ENCODE measurements around the gene SYNE3. TPM values are rescaled to one million over a fixed set of nuclear protein-coding genes. Genes with fewer than 3 reads are reported as not detected.

Gene SYNE3
- total and polyA plus RNA-seq, 10 of the 15 experiments (the other 5 are each of a cell fraction or from before 2014, with no cell fraction given) = 1.4 to 44.1 (median 13.4) TPM

DNA sequence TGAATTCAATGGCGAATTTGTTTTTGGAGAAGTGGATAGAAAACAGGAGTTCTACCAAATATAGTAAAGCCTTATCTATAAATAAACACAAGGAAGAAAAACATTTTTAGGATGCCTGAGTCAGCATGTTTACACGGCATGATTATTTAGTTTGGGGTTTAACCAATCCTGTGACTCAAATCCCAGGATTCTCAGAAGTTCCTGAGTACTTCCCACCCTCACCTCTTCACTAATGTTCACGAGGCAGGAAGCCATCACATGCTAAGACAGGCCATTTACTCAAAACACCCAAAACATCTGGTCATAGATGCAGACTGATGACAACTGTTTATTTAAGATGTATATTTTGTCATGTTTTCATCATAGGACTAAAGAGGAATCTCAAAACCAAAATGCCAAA, 15.0 kb upstream of the SYNE3 start:
- Histone ChIP-seq H4K20me1 (ENCODE audit: control insufficient read depth, insufficient read depth) (0 out of 2 replicates have a peak, but pooled peaks cover 2% of the 10 kb centered on the region), H3K27me3 (replicated peaks in 1 of 2; ENCODE audit: control insufficient read depth in 2 of 2, insufficient read depth in 2 of 2, low read length in 1 of 2) (no peaks in the 10 kb centered on the region), H2AFZ (ENCODE audit: control insufficient read depth, low read depth, low read length) (no peak overlapping the region), H3K4me3 (peak overlapping the region; percentile 93), H3K36me3 (ENCODE audit: control insufficient read depth in 2 of 2, insufficient read depth in 2 of 2, low read length in 1 of 2) (no peaks in the 10 kb centered on the region; a peak in 1 of 4 replicates), H3K79me2 (ENCODE audit: control insufficient read depth, insufficient read depth, low read length) (peaks cover 54% of the 10 kb centered on the region), H3K9ac (ENCODE audit: control insufficient read depth, insufficient read depth, low read length) (0 out of 2 replicates have a peak overlapping the region, but pooled peaks have one; percentile 10), H3K4me2 (ENCODE audit: control insufficient read depth, insufficient read depth) (peak overlapping the region; percentile 93), H3K27ac (ENCODE audit: control insufficient read depth, insufficient read depth) (peak overlapping the region; percentile 2; the same call in 1 of the 2 replicates), H3K4me1 (ENCODE audit: control insufficient read depth, insufficient read depth, low read length) (peaks cover 8% of the 10 kb centered on the region; the same call in 1 of the 2 replicates), H3K9me3 (replicated peaks; ENCODE audit: control insufficient read depth, insufficient read depth, low read length) (no peaks in the 10 kb centered on the region)
- CTCF ChIA-PET = interaction anchor here (0.6 to 12.1 kb wide), 9 partner anchors 8 to 932 kb away, joined by 3 to 118 read pairs (median 3); no protein-coding TSS in a partner anchor
- TF ChIP-seq CREB1 (IDR thresholded peaks at IDR 0.05; ENCODE audit: low read depth) (0 out of 2 replicates have a peak, but pooled peaks have one; percentile 9), PAX8 (IDR thresholded peaks at IDR 0.05) (no peak)
- intact Hi-C loops (cut with micrococcal nuclease; ENCODE audit: unreplicated experiment) = loop anchor here (5.0 to 10.0 kb wide), 2 partner anchors 34 to 377 kb away; partner anchors contain the start of gene DICER1
- BruUV-seq (replicated peaks) = no TSS peak
- RAD21 ChIA-PET (ENCODE audit: unreplicated experiment) = interaction anchor here (0.8 to 9.8 kb wide), 8 partner anchors 11 to 384 kb away, joined by 3 to 171 read pairs (median 4); no protein-coding TSS in a partner anchor
- ATAC-seq (no peak), FAIRE-seq (no peak), DNase-seq (ENCODE audit: low read depth, low spot score) (no peak)
- WGBS (ENCODE audit: insufficient coverage, insufficient replicate concordance, low lambda C conversion rate, missing lambda C conversion rate) = 50% methylated on average over 3 of the region's 3 CpGs
- SMC1A ChIA-PET (ENCODE audit: uncharacterized antibody, unreplicated experiment) = interaction anchor here (0.7 to 4.0 kb wide), 13 partner anchors 11 to 104 kb away, joined by 3 to 25 read pairs (median 4); no protein-coding TSS in a partner anchor
- in situ Hi-C loops (cut with MboI) = loop anchor here (5.0 kb wide), 1 partner anchor 89 kb away; no protein-coding TSS in a partner anchor
- POLR2A ChIA-PET = interaction anchor here (1.0 to 1.3 kb wide), 4 partner anchors 11 to 89 kb away, joined by 3 to 7 read pairs (median 3); partner anchors contain the start of gene SYNE3

DNA sequence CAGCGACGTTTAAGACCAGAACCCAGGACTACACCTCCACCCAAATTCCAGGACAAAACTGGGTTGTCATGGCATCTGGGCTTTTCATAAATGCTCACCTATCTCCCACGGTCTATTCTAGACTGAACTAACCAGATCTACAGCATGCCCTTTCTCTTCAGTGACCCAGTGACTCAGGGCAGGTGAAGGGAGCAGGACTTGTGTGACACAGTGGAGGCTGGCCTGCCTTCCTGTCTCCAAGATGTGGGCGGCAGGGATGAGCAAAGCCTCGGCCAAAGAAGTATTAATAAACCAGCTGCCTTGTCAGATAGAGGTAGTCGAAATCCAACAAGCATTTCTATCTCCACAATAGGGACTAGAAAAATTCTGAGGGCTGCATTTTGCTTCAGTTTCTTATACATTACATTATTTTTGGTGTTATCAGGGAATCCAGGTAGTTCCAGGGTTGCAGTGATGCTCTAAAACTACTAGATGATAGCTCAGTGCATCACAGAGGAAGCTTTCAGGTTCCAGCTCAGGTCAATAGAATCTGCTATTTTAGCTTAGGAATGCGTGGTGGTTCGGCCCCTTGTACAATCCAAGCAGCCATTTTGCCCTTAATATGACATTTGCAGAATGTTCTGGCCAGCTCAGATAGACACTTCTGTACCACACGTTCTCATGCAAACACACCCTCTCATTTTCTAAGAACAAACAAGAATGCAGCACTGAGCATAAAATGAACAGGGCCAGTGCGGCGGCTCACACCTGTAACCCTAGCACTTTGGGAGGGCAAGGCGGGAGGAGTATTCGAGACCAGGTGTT, 14.2 kb upstream of the SYNE3 start:
- no peak overlapping the region for H3K27ac ChIP-seq (ENCODE audit: control insufficient read depth, insufficient read depth)
- intact Hi-C loops (cut with micrococcal nuclease; ENCODE audit: unreplicated experiment) = loop anchor here (5.0 to 10.0 kb wide), 2 partner anchors 33 to 376 kb away; partner anchors contain the start of gene DICER1
- H4K20me1 ChIP-seq (ENCODE audit: control insufficient read depth, insufficient read depth) = no peaks in the 10 kb centered on the region
- DNase-seq (ENCODE audit: low read depth, low spot score) (no peak), FAIRE-seq (no peak), ATAC-seq (no peak)
- H3K4me3 ChIP-seq = 0 out of 2 replicates have a peak overlapping the region, but pooled peaks have one; percentile 93
- SMC1A ChIA-PET (ENCODE audit: uncharacterized antibody, unreplicated experiment) = interaction anchor here (0.8 to 3.5 kb wide), 13 partner anchors 11 to 103 kb away, joined by 3 to 19 read pairs (median 4); no protein-coding TSS in a partner anchor
- no peaks in the 10 kb centered on the region for H3K4me1 ChIP-seq (ENCODE audit: control insufficient read depth, insufficient read depth, low read length)
- H2AFZ ChIP-seq (ENCODE audit: control insufficient read depth, low read depth, low read length) = no peak overlapping the region
- H3K27me3 ChIP-seq (replicated peaks in 1 of 2; ENCODE audit: control insufficient read depth in 2 of 2, insufficient read depth in 2 of 2, low read length in 1 of 2) = no peaks in the 10 kb centered on the region
- no peak overlapping the region for H3K9ac ChIP-seq (ENCODE audit: control insufficient read depth, insufficient read depth, low read length)
- peaks cover 46% of the 10 kb centered on the region for H3K79me2 ChIP-seq (ENCODE audit: control insufficient read depth, insufficient read depth, low read length)
- in situ Hi-C loops (cut with MboI) = loop anchor here (5.0 kb wide), 1 partner anchor 88 kb away; no protein-coding TSS in a partner anchor
- BruUV-seq (replicated peaks) = no TSS peak
- POLR2A ChIA-PET = interaction anchor here (1.1 to 1.3 kb wide), 2 partner anchors 14 to 88 kb away, joined by 3 to 7 read pairs; partner anchors contain the start of gene SYNE3
- CTCF ChIA-PET = interaction anchor here (0.7 to 12.1 kb wide), 9 partner anchors 11 to 104 kb away, joined by 3 to 118 read pairs (median 5); no protein-coding TSS in a partner anchor
- no peaks in the 10 kb centered on the region for H3K9me3 ChIP-seq (replicated peaks; ENCODE audit: control insufficient read depth, insufficient read depth, low read length)
- no peaks in the 10 kb centered on the region; a peak in 1 of 4 replicates for H3K36me3 ChIP-seq (ENCODE audit: control insufficient read depth in 2 of 2, insufficient read depth in 2 of 2, low read length in 1 of 2)
- WGBS (ENCODE audit: insufficient coverage, insufficient replicate concordance, low lambda C conversion rate, missing lambda C conversion rate) = 80% methylated on average over 13 of the region's 13 CpGs
- RAD21 ChIA-PET (ENCODE audit: unreplicated experiment) = interaction anchor here (1.1 to 9.8 kb wide), 5 partner anchors 12 to 383 kb away, joined by 3 to 171 read pairs (median 4); no protein-coding TSS in a partner anchor
- H3K4me2 ChIP-seq (ENCODE audit: control insufficient read depth, insufficient read depth) = peak overlapping the region; percentile 93
- TF ChIP-seq, protein P1, sequence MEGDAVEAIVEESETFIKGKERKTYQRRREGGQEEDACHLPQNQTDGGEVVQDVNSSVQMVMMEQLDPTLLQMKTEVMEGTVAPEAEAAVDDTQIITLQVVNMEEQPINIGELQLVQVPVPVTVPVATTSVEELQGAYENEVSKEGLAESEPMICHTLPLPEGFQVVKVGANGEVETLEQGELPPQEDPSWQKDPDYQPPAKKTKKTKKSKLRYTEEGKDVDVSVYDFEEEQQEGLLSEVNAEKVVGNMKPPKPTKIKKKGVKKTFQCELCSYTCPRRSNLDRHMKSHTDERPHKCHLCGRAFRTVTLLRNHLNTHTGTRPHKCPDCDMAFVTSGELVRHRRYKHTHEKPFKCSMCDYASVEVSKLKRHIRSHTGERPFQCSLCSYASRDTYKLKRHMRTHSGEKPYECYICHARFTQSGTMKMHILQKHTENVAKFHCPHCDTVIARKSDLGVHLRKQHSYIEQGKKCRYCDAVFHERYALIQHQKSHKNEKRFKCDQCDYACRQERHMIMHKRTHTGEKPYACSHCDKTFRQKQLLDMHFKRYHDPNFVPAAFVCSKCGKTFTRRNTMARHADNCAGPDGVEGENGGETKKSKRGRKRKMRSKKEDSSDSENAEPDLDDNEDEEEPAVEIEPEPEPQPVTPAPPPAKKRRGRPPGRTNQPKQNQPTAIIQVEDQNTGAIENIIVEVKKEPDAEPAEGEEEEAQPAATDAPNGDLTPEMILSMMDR (IDR thresholded peaks at IDR 0.05 in 2 of 3, conservative IDR thresholded peaks at IDR 0.05 in 1 of 3; ENCODE audit: control insufficient read depth in 2 of 3, extremely low read depth in 1 of 3, insufficient read depth in 1 of 3, low read depth in 3 of 3, low read length in 3 of 3) = no peak
- TF ChIP-seq BRCA1 (IDR thresholded peaks at IDR 0.05; ENCODE audit: low read depth, low read length) (no peak), RAD21 (IDR thresholded peaks at IDR 0.05; ENCODE audit: insufficient read depth, low read depth, low read length) (no peak)
- TF ChIP-seq, protein P2, sequence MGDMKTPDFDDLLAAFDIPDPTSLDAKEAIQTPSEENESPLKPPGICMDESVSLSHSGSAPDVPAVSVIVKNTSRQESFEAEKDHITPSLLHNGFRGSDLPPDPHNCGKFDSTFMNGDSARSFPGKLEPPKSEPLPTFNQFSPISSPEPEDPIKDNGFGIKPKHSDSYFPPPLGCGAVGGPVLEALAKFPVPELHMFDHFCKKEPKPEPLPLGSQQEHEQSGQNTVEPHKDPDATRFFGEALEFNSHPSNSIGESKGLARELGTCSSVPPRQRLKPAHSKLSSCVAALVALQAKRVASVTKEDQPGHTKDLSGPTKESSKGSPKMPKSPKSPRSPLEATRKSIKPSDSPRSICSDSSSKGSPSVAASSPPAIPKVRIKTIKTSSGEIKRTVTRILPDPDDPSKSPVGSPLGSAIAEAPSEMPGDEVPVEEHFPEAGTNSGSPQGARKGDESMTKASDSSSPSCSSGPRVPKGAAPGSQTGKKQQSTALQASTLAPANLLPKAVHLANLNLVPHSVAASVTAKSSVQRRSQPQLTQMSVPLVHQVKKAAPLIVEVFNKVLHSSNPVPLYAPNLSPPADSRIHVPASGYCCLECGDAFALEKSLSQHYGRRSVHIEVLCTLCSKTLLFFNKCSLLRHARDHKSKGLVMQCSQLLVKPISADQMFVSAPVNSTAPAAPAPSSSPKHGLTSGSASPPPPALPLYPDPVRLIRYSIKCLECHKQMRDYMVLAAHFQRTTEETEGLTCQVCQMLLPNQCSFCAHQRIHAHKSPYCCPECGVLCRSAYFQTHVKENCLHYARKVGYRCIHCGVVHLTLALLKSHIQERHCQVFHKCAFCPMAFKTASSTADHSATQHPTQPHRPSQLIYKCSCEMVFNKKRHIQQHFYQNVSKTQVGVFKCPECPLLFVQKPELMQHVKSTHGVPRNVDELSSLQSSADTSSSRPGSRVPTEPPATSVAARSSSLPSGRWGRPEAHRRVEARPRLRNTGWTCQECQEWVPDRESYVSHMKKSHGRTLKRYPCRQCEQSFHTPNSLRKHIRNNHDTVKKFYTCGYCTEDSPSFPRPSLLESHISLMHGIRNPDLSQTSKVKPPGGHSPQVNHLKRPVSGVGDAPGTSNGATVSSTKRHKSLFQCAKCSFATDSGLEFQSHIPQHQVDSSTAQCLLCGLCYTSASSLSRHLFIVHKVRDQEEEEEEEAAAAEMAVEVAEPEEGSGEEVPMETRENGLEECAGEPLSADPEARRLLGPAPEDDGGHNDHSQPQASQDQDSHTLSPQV (IDR thresholded peaks at IDR 0.05) = no peak

Data from GM12878 (cell line).